ENCODE measurements around the gene SAMD1.

- TF ChIP-seq CTCF (IDR thresholded peaks at IDR 0.05) (no peak), POLR2A (IDR thresholded peaks at IDR 0.05) (no peak)
These were observed 20.1 kb upstream of the SAMD1 start for GRCh38 chr19:14110650-14111049.

Measured in lower leg skin (tissue), 3 donors.